ENCODE results near the gene GASK1A.

Gene GASK1A

GRCh38 chr3:42975456-42975855 lies 3.7 kb upstream of the GASK1A start:
- no peak for DNase-seq (ENCODE audit: extremely low read depth, insufficient read length)
- H3K27me3 ChIP-seq (replicated peaks; ENCODE audit: control insufficient read depth, insufficient read depth, low read length): no peaks in the 10 kb centered on the region; the same call in 1 of the 2 replicates
- no peak overlapping the region for H3K4me3 ChIP-seq (replicated peaks; ENCODE audit: low read depth, low read length)
- H3K36me3 ChIP-seq (ENCODE audit: control insufficient read depth, insufficient read depth, low read length): no peaks in the 10 kb centered on the region
- TF ChIP-seq CTCF (IDR thresholded peaks at IDR 0.05; ENCODE audit: insufficient read depth, low read length, poor library complexity, severe bottlenecking): no peak

- H3K36me3 ChIP-seq (ENCODE audit: control insufficient read depth, insufficient read depth, low read length): no peaks in the 10 kb centered on the region
- TF ChIP-seq CTCF (IDR thresholded peaks at IDR 0.05; ENCODE audit: insufficient read depth, low read length, poor library complexity, severe bottlenecking): no peak
- DNase-seq (ENCODE audit: extremely low read depth, insufficient read length): no peak
- H3K27me3 ChIP-seq (replicated peaks; ENCODE audit: control insufficient read depth, insufficient read depth, low read length): peaks cover under 1% of the 10 kb centered on the region; the same call in 1 of the 2 replicates
- no peak overlapping the region for H3K4me3 ChIP-seq (replicated peaks; ENCODE audit: low read depth, low read length)
Observed at GRCh38 chr3:42975955-42976354, 3.2 kb upstream of the GASK1A start.

- Histone ChIP-seq H3K27me3 (replicated peaks; ENCODE audit: control insufficient read depth, insufficient read depth, low read length) (peaks cover 1% of the 10 kb centered on the region; the same call in 1 of the 2 replicates), H3K36me3 (ENCODE audit: control insufficient read depth, insufficient read depth, low read length) (no peaks in the 10 kb centered on the region), H3K4me3 (replicated peaks; ENCODE audit: low read depth, low read length) (no peak overlapping the region)
- no peak for DNase-seq (ENCODE audit: extremely low read depth, insufficient read length)
- no peak for TF ChIP-seq CTCF (IDR thresholded peaks at IDR 0.05; ENCODE audit: insufficient read depth, low read length, poor library complexity, severe bottlenecking)
Observed at GRCh38 chr3:42980209-42980608, 1.1 kb downstream of the GASK1A start.

GRCh38 chr3:42980909-42981308 lies 1.8 kb downstream of the GASK1A start:
- Histone ChIP-seq H3K27me3 (replicated peaks; ENCODE audit: control insufficient read depth, insufficient read depth, low read length) (peaks cover 1% of the 10 kb centered on the region; the same call in 1 of the 2 replicates), H3K4me3 (replicated peaks; ENCODE audit: low read depth, low read length) (no peak overlapping the region), H3K36me3 (ENCODE audit: control insufficient read depth, insufficient read depth, low read length) (no peaks in the 10 kb centered on the region)
- DNase-seq (ENCODE audit: extremely low read depth, insufficient read length): no peak
- no peak for TF ChIP-seq CTCF (IDR thresholded peaks at IDR 0.05; ENCODE audit: insufficient read depth, low read length, poor library complexity, severe bottlenecking)

- Histone ChIP-seq H3K36me3 (ENCODE audit: control insufficient read depth, insufficient read depth, low read length) (no peaks in the 10 kb centered on the region), H3K4me3 (replicated peaks; ENCODE audit: low read depth, low read length) (no peak overlapping the region), H3K27me3 (replicated peaks; ENCODE audit: control insufficient read depth, insufficient read depth, low read length) (peaks cover 1% of the 10 kb centered on the region; the same call in 1 of the 2 replicates)
- no peak for TF ChIP-seq CTCF (IDR thresholded peaks at IDR 0.05; ENCODE audit: insufficient read depth, low read length, poor library complexity, severe bottlenecking)
- no peak for DNase-seq (ENCODE audit: extremely low read depth, insufficient read length)
Observed at GRCh38 chr3:42982645-42983412, 3.7 kb downstream of the GASK1A start.
